Neuron (in vitro differentiated cells): ENCODE measurements around the gene MYH7.
"Not testable (repeated sequence)": the region's sequence is repeated elsewhere in the genome, so short reads cannot be mapped to it uniquely, and the experiment has no call there.

Source experiments
- H2AFZ ChIP-seq: one replicate; pipeline ENCODE4 v1.6.1; 2013; ENCODE audit warnings: low read depth, mild to moderate bottlenecking, inconsistent platforms, low read length, moderate library complexity
- H3K27me3 ChIP-seq: one replicate; pipeline ENCODE4 v1.6.1; 2013; ENCODE audit warnings: low read length; ENCODE audit not compliant: insufficient read depth
- H3K36me3 ChIP-seq: one replicate; pipeline ENCODE4 v1.6.1; 2013; ENCODE audit warnings: low read length; ENCODE audit not compliant: insufficient read depth
- H3K4me1 ChIP-seq: one replicate; pipeline ENCODE4 v1.6.1; 2013; ENCODE audit warnings: low read length; ENCODE audit not compliant: insufficient read depth
- H3K4me3 ChIP-seq: 2 replicates; pipeline ENCODE4 v1.5.1; 2013; ENCODE audit warnings: mild to moderate bottlenecking, low read length, moderate library complexity
- H3K9me3 ChIP-seq: one replicate; pipeline ENCODE4 v1.6.1; 2013; ENCODE audit warnings: low read length

The MYH7 gene

DNA sequence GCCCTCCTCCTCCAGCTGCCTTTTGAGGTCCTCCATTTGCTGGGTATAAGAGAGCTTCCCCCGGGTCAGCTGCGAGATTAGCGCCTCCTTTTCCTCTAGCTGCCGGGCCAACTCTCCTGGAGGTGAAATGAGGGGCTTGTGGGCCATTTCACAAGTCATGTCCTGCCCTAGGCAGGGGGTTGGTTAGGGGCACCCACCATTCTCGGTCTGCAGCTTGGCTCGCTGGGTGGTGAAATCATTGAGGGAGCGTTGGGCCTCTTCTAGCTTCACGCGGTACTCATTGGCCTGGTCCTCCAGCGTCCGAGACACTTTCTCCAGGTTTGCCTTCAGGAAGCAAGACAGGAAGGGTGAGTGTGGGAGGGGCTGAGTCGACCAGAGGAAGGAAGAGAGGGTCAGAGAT is 46.1 kb downstream of the MYH7 start:
- Histone ChIP-seq H3K36me3 (no peaks in the 10 kb centered on the region), H2AFZ (no peak overlapping the region), H3K4me3 (no peak overlapping the region), H3K27me3 (peaks cover 9% of the 10 kb centered on the region), H3K9me3 (no peaks in the 10 kb centered on the region), H3K4me1 (no peaks in the 10 kb centered on the region)

DNA sequence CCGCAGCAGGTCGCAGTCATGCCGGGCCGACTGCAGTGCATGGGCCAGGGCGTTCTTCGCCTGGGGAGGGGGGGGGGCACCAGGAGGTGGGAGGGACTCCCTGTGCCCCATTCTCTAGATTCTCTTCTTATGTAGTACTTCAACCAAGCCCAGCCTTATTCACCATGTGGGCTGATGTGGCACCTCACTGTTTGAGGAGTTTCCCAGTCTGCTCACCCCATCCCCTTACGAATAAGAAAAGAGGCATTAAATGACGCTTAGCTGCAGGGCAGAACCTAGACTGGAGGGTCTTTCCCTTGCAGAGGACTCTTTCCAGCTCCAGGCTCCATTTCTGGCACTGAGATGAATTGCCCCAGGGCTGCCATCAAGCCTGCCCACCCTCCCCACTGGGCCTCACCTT is 46.5 kb downstream of the MYH7 start:
- Histone ChIP-seq H2AFZ (no peak overlapping the region), H3K9me3 (no peaks in the 10 kb centered on the region), H3K27me3 (peaks cover 9% of the 10 kb centered on the region), H3K4me3 (no peak overlapping the region), H3K36me3 (no peaks in the 10 kb centered on the region), H3K4me1 (no peaks in the 10 kb centered on the region)

DNA sequence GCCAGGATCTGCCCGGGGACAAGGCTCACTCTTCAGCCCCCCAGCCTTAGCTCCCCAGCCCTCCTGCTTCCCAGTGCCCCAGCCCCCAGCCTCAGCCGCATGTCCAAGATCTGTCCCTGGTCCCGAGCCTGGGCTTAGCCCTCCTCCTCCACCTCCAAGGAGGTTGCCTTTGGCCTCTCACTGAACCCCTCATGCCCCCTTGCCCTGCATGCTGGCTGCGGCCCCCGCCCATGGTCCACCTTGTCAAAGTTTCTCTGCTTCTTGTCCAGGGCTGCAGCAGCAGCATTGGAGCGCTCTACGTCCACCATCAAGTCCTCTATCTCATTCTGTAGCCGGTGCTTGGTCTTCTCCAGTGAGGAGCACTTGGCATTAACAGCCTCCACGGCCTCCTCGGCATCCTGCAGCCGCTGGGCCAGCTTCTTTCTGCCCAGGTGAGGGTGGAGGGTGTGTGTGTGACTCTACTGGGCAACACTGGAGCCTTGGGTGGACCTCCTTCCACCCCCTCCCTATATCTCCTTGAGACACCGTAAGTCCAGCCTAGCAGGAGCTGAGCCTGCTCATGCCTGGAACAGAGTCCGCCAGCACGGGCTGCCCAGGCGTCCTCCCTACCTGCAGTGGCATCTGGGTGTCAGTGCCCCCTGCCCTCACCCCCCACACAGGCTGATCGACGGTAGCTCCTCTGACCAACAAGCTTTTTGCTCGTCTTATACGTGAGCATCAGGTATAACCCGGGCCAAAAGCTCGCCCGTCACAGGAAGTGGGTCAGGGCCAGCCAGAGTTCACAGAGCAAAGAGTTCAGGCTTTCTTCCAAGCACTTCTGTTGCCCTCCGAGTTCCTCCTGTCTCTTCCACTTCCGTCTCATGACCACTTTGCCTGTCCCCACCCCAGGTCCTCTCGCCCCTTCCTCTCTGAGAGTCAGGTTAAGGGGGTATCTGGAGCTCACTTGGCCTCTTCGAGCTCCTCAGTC is 47.3 kb downstream of the MYH7 start:
- H2AFZ ChIP-seq: no peak overlapping the region
- H3K9me3 ChIP-seq: no peaks in the 10 kb centered on the region
- no peaks in the 10 kb centered on the region for H3K36me3 ChIP-seq
- peaks cover 9% of the 10 kb centered on the region for H3K27me3 ChIP-seq
- no peaks in the 10 kb centered on the region for H3K4me1 ChIP-seq
- H3K4me3 ChIP-seq: no peak overlapping the region

DNA sequence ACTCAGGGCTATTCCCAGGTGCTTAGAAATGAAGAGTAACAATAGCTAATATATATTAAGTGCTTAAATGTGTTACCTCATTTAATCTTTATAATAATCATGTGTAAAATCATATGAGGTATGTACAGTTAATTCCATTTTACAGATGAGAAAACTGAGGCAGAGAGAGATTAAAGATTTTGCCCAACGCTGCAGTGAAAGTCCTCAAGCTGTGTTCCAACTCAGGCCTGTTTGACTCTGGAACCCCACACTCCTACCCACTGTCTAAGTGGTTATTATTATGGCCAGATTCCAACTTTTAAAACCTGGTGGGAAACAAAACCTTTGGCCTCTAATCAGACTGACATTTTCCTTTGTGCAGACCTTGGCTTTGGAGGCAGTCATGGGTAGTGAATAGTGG is 48.5 kb downstream of the MYH7 start:
- Histone ChIP-seq H3K4me3 (no peak overlapping the region), H2AFZ (no peak overlapping the region), H3K4me1 (no peaks in the 10 kb centered on the region), H3K9me3 (no peaks in the 10 kb centered on the region), H3K36me3 (no peaks in the 10 kb centered on the region), H3K27me3 (peaks cover 9% of the 10 kb centered on the region)

DNA sequence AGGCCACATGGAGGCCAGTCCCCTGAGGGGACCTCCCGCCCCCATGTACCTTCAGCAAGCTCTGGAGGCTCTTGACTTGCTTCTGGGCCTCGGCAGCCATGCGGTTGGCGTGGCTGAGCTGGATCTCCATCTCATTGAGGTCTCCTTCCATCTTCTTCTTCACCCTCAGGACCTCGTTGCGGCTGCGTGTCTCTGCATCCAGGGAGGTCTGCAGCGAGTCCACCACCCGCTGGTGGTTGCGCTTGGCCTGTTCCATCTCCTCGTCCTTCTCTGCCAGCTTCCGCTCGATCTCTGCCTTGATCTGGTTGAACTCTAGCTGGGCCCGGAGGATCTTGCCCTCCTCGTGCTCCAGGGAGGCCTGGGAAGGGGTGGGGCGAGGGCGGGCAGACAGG is 49.2 kb downstream of the MYH7 start:
- H3K27me3 ChIP-seq, H3K36me3 ChIP-seq, H3K9me3 ChIP-seq, H2AFZ ChIP-seq, H3K4me1 ChIP-seq, H3K4me3 ChIP-seq: not testable (repeated sequence)

DNA sequence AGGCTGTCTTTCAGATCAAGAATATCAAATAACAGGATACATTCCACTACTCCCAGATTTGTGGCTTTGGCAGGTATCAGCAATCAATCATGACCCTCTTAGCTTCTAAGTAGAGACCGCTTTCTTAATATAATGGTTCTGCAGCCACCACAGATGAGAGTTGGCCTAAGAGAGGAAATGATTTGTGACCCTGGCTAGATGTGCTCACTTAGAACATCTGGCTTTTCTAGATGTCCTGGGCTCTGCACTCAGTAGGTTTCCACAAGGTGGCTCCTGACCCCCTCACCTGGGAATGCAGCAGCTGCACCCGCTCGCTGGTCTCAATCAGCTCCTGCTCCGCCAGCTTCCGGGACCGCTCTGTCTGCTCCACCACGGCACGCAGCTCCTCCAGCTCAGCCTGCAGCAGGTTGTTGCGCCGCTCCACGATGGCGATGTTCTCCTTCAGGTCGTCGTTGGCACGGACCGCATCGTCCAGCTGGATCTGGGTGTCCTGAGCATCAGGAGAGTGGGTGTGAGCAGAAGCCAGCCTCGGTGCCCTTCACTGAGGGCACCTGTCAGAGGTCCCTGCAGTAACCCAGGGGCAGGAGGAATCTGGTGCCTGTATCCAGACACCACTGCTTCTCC is 49.7 kb downstream of the MYH7 start:
- H3K27me3 ChIP-seq: peaks cover 10% of the 10 kb centered on the region
- no peaks in the 10 kb centered on the region for H3K4me1 ChIP-seq

DNA sequence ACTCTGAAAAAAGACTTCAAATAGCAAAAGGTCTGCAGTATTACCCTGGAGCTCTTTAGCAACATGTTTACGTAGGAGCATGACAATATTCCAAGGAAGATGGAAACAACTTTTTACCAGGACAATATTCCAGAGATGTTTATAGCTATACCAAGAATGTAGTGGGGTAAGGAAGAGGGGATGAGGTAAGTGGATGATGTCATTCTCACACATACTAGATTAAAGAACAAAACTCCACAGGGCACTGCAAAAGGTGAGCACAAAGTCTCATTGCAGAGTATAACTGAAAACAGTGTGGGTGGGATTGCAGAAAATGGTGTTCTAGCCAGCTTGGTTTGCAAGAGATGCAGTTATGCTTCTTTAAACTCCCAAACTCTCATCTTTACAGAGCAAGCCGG is 50.2 kb downstream of the MYH7 start:
- Histone ChIP-seq H3K4me3 (no peak overlapping the region), H3K36me3 (no peaks in the 10 kb centered on the region), H3K27me3 (peaks cover 12% of the 10 kb centered on the region), H2AFZ (no peak overlapping the region), H3K9me3 (no peaks in the 10 kb centered on the region), H3K4me1 (no peaks in the 10 kb centered on the region)

More for the DNA sequence above, 49.7 kb downstream of the MYH7 start:
- H2AFZ ChIP-seq: no peak overlapping the region
- H3K36me3 ChIP-seq: no peaks in the 10 kb centered on the region
- H3K9me3 ChIP-seq: no peaks in the 10 kb centered on the region
- no peak overlapping the region for H3K4me3 ChIP-seq

DNA sequence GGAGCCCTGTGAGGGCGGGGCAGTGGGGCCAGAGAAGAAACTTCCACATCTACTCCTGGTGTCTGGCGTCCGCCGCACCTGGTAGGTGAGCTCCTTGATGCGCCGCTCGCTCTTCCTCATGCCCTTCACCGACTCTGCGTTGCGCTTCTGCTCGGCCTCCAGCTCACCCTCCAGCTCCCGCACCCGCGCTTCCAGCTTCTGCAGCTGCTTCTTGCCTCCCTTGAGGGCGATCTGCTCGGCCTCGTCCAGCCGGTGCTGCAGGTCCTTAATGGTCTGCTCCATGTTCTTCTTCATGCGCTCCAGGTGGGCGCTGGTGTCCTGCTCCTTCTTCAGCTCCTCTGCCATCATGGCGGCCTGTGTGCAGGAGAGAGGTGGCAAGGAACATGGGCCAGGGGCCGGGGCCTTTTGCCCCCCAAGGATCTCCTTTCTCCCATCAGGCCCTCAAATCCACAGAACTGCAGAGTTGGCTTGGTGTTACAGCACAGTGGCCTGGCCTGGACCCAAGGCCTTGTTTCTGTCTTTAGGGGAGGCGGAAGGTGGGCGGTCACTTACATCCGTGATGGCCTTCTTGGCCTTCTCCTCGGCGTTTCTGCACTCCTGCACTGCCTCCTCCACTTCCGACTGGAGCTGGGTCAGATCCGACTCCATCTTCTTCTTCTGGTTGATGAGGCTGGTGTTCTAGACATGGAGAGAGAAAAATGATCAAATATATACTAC is 50.9 kb downstream of the MYH7 start:
- Histone ChIP-seq H3K36me3 (no peaks in the 10 kb centered on the region), H3K4me3 (no peak overlapping the region), H2AFZ (no peak overlapping the region), H3K4me1 (no peaks in the 10 kb centered on the region), H3K9me3 (no peaks in the 10 kb centered on the region), H3K27me3 (peaks cover 12% of the 10 kb centered on the region)

DNA sequence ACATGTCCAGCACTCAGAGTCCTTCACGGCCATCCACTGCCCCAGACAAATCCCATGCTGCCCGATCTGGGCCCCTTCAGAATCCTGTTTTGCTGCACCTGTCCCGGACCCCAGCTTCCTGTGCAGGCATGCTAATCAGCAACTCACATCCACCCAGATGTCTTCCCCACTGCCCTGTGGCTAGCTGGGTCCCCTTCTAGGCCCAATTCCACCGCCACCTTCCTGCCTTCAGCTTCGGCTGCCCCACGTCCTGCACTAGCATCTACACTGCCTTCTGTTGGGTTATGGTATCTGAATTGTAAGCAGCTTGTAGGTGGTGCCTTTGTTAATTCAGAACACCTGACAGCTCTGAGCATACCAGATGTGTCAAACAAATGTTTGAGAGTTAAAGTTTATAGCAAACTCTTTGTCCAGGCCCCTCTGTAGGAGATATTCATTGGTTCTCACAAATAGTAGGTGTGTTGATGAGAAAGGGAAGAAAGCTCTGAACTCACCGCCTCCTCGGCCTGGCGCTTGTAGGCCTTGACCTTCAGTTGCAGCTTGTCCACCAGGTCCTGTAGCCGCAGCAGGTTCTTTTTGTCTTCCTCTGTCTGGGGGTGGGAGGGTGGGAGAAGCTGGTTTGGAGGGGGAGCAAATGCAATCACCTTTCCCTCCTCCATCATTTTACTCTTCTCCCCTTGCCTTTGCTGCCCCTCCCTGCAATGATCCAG is 52.6 kb downstream of the MYH7 start:
- Histone ChIP-seq H3K4me3 (no peak overlapping the region), H2AFZ (no peak overlapping the region)

DNA sequence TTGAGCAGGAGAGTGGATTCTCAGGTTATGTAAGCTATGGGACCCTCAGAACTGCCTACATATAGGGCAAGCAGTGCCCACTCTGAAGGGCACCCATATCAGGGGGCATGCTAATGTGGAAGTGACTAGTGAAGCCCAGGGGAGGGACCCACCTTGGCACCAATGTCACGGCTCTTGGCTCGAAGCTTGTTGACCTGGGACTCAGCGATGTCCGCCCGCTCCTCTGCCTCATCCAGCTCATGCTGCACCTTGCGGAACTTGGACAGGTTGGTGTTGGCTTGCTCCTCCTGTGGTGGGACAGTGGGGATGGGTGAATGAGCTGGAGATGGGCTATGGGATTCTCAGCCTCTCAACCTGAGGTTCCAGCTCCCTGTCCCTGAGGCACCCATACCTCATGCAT is 53.2 kb downstream of the MYH7 start:
- peaks cover 19% of the 10 kb centered on the region for H3K27me3 ChIP-seq

More for the DNA sequence above, 52.6 kb downstream of the MYH7 start:
- Histone ChIP-seq H3K36me3 (no peaks in the 10 kb centered on the region), H3K27me3 (peaks cover 13% of the 10 kb centered on the region), H3K9me3 (no peaks in the 10 kb centered on the region), H3K4me1 (no peaks in the 10 kb centered on the region)

DNA sequence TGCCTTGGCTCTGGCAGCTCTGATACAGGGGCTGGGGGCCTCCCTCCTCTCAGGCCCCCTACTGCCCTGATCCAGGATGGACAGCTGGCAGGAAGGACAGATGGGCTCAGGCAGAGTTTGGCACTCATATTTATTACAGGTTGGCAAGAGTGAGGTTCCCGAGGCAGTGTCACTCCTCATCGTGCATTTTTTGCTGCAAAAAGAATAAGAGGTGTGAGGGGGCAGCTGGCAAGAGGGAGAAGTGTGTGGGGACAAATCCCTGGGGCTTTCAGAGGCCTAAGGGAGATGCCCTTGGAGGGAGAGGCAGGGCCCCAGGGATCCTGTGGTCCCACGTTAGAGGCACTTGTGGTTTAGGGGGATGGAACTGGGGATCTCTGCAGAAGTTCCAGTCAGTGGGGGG is 53.6 kb downstream of the MYH7 start:
- peaks cover 23% of the 10 kb centered on the region for H3K27me3 ChIP-seq
- no peaks in the 10 kb centered on the region for H3K9me3 ChIP-seq
- H3K4me1 ChIP-seq: no peaks in the 10 kb centered on the region
- H3K36me3 ChIP-seq: no peaks in the 10 kb centered on the region
- no peak overlapping the region for H2AFZ ChIP-seq
- H3K4me3 ChIP-seq: no peak overlapping the region

More for the DNA sequence above, 53.2 kb downstream of the MYH7 start:
- Histone ChIP-seq H3K36me3 (no peaks in the 10 kb centered on the region), H3K4me1 (no peaks in the 10 kb centered on the region), H3K4me3 (no peak overlapping the region), H3K9me3 (no peaks in the 10 kb centered on the region), H2AFZ (no peak overlapping the region)

DNA sequence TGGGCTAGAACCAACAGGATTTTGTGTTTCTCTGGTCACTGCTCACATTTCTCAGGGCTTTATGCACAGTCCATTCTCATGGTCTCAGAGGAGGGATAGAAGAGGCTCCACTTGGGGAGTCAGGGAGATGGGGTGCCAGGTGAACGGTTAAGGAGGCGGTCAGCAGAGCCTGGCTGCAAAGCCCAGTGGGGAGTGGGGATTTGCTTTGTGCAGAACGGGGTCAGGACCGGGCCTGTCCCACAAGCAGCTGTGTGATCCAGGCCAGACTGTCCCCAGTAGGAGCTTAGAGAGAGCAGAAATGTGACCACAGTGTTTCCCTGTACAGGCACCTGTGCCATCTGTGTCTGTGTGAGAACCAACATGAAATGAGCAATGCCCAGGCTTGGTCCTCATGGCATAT is 54.5 kb downstream of the MYH7 start:
- Histone ChIP-seq H3K36me3 (no peaks in the 10 kb centered on the region), H2AFZ (no peak overlapping the region), H3K9me3 (no peaks in the 10 kb centered on the region), H3K4me3 (no peak overlapping the region), H3K4me1 (no peaks in the 10 kb centered on the region), H3K27me3 (peaks cover 29% of the 10 kb centered on the region)
